HCT116 (cell line): Measurements from ENCODE around the gene GMPR2. TPM values are rescaled to one million over a fixed set of nuclear protein-coding genes. Genes with fewer than 3 reads are reported as not detected.

Experiments
- ATAC-seq: fragments of 200-7000 bp; cut with Tn5 transposase; 2 replicates; pipeline ENCODE4 v1.9.1; 2020; ENCODE audit warnings: mild to moderate bottlenecking, moderate library complexity
- BruUV-seq: library from RNA; stranded (reverse); fragments of 400-500 nt; replicated peaks from 2 replicates; lab custom pipeline; 2021; lab: Mats Ljungman, UMichigan
- CTCF ChIA-PET: fragments of 300-600 bp; sonication (Branson Sonifier 250); formaldehyde crosslinking; loops from one replicate; lab custom pipeline; 2021; ENCODE audit warnings: antibody characterized with exemption; lab: Charles Lee
- POLR2A ChIA-PET: fragments of 300-600, 350-600 bp; sonication (Branson Sonifier 250); formaldehyde crosslinking; loops from one replicate; lab custom pipeline; 2021; ENCODE audit warnings: antibody characterized with exemption; lab: Charles Lee
- RAD21 ChIA-PET, 2 experiments: fragments of 300-600 bp; sonication (Branson Sonifier 250); formaldehyde crosslinking; loops; one replicate each; lab custom pipeline; 2023; ENCODE audit warnings: low total read pairs in 2 of 2; ENCODE audit not compliant: uncharacterized antibody in 2 of 2, unreplicated experiment in 2 of 2, low non-redundant PET in 1 of 2; lab: Charles Lee
- DNase-seq: peaks from one replicate; pipeline ENCODE4 v3.0.0-alpha.2; 2010; ENCODE audit warnings: low read depth, low spot score
- H2AFZ ChIP-seq: fragments of 200-600 bp; shearing (Covaris generic), sonication (generic); 2 replicates; pipeline ENCODE4 v1.6.1; 2017; ENCODE audit warnings: low read depth, mixed run types, mixed read lengths, antibody characterized with exemption, low read length; ENCODE audit not compliant: poor library complexity, severe bottlenecking
- H3K27ac ChIP-seq: 2 replicates; pipeline ENCODE4 v1.5.1; 2012; ENCODE audit warnings: low read depth, low read length
- H3K27me3 ChIP-seq: fragments of 200-600 bp; sonication (generic); 2 replicates; pipeline ENCODE4 v1.6.1; 2016; ENCODE audit warnings: mixed run types, low read length, mixed read lengths; ENCODE audit not compliant: insufficient read depth
- H3K36me3 ChIP-seq, 2 experiments: fragments of 200-500 bp in 1 of 2; fragments of 200-600 bp in 1 of 2; sonication (Bioruptor generic) in 1 of 2; sonication (generic) in 1 of 2; 2 replicates each; pipeline versions ENCODE4 v1.5.1 to v1.6.1; 2014 to 2016; ENCODE audit warnings: low read length in 2 of 2, inconsistent platforms in 1 of 2, mixed read lengths in 1 of 2, mixed run types in 1 of 2; ENCODE audit not compliant: insufficient read depth in 2 of 2, control insufficient read depth in 1 of 2
- H3K4me1 ChIP-seq, 2 experiments: fragments of 200-600 bp in 1 of 2; sonication (generic) in 1 of 2; 2 replicates each; pipeline versions ENCODE4 v1.5.1 to v1.6.1; 2012 to 2017; ENCODE audit warnings: low read length in 2 of 2, inconsistent platforms in 1 of 2, mild to moderate bottlenecking in 1 of 2, mixed read lengths in 1 of 2, mixed run types in 1 of 2, moderate library complexity in 1 of 2; ENCODE audit not compliant: insufficient read depth in 2 of 2, control insufficient read depth in 1 of 2
- H3K4me2 ChIP-seq: fragments of 200-600 bp; sonication (generic); 2 replicates; pipeline ENCODE4 v1.6.1; 2017; ENCODE audit warnings: mixed run types, low read length, mixed read lengths
- H3K4me3 ChIP-seq, 2 experiments: fragments of 200-600 bp in 1 of 2; sonication (generic) in 1 of 2; replicated peaks in 1 of 2; 2 replicates each; pipeline ENCODE4 v1.5.1; 2011 to 2016; ENCODE audit warnings: low read length in 2 of 2, control low read depth in 1 of 2, low read depth in 1 of 2, mild to moderate bottlenecking in 1 of 2, mixed read lengths in 1 of 2, mixed run types in 1 of 2
- H3K79me2 ChIP-seq: fragments of 200-600 bp; sonication (generic); 2 replicates; pipeline ENCODE4 v1.6.1; 2017; ENCODE audit warnings: mild to moderate bottlenecking, mixed run types, low read length, moderate library complexity, mixed read lengths; ENCODE audit not compliant: insufficient read depth
- H3K9ac ChIP-seq: fragments of 200-600 bp; sonication (generic); 2 replicates; pipeline ENCODE4 v1.6.1; 2016; ENCODE audit warnings: low read length, mixed read lengths
- H3K9me2 ChIP-seq: fragments of 200-600 bp; sonication (generic), shearing (Covaris generic); 2 replicates; pipeline ENCODE4 v1.6.1; 2017; ENCODE audit warnings: mixed run types, mild to moderate bottlenecking, moderate library complexity; ENCODE audit not compliant: insufficient read depth
- H3K9me3 ChIP-seq, 2 experiments: fragments of 200-500 bp in 1 of 2; fragments of 200-600 bp in 1 of 2; sonication (Bioruptor generic) in 1 of 2; sonication (generic) in 1 of 2; 2 replicates each; pipeline ENCODE4 v1.6.1; 2014 to 2017; ENCODE audit warnings: low read length in 2 of 2, mixed read lengths in 2 of 2, inconsistent platforms in 1 of 2, low read depth in 1 of 2, mild to moderate bottlenecking in 1 of 2, mixed run types in 1 of 2, moderate library complexity in 1 of 2; ENCODE audit not compliant: control insufficient read depth in 1 of 2, insufficient read depth in 1 of 2
- H4K20me1 ChIP-seq: fragments of 200-600 bp; sonication (generic), shearing (Covaris generic); 2 replicates; pipeline ENCODE4 v1.6.1; 2017; ENCODE audit warnings: mixed run types, mild to moderate bottlenecking, moderate library complexity; ENCODE audit not compliant: insufficient read depth
- CBX3 ChIP-seq: IDR thresholded peaks from 2 replicates; pipeline ENCODE4 v1.6.1; 2012; ENCODE audit warnings: low read depth
- CEBPB ChIP-seq: IDR thresholded peaks from 2 replicates; pipeline ENCODE4 v1.6.1; 2012; ENCODE audit warnings: low read depth
- EZH2phosphoT487 ChIP-seq: fragments of 200-600 bp; IDR thresholded peaks from 2 replicates; pipeline ENCODE4 v1.6.1; 2018; ENCODE audit warnings: antibody characterized with exemption, borderline replicate concordance
- FOSL1 ChIP-seq: IDR thresholded peaks from 2 replicates; pipeline ENCODE4 v1.6.1; 2012; ENCODE audit warnings: low read depth
- POLR2A ChIP-seq: IDR thresholded peaks from 2 replicates; pipeline ENCODE4 v1.7.0; 2011; ENCODE audit warnings: borderline replicate concordance; ENCODE audit not compliant: insufficient read depth, insufficient read length; ENCODE audit errors: extremely low read depth
- REST ChIP-seq: IDR thresholded peaks from 2 replicates; pipeline ENCODE4 v1.6.1; 2012; ENCODE audit warnings: low read depth
- TCF7L2 ChIP-seq: IDR thresholded peaks from 2 replicates; pipeline ENCODE4 v1.7.0; 2011; ENCODE audit warnings: borderline replicate concordance, inconsistent platforms; ENCODE audit not compliant: insufficient read depth, insufficient read length; ENCODE audit errors: extremely low read depth
- YY1 ChIP-seq: IDR thresholded peaks from 2 replicates; pipeline ENCODE4 v1.6.1; 2011; ENCODE audit warnings: low read length, low read depth, moderate library complexity, mild to moderate bottlenecking; ENCODE audit not compliant: insufficient replicate concordance; ENCODE audit errors: extremely low read depth
- ZFX ChIP-seq: fragments of 450-650 bp; IDR thresholded peaks from 2 replicates; pipeline ENCODE4 v1.6.1; 2017
- intact Hi-C: fragments of 100-400 bp; cut with micrococcal nuclease; formaldehyde crosslinking; loops from 2 replicates; pipeline ENCODE4 v1.10.0; 2022
- total RNA-seq: library from RNA; stranded (reverse); gene quantifications from one replicate; pipeline ENCODE4 v1.2.1, GENCODE V29; 2021; ENCODE audit not compliant: unreplicated experiment

Gene GMPR2
- total RNA-seq, 1 experiment from 2014 or later = 66.9 TPM

GRCh38 chr14:24185741-24186140 is 47.0 kb upstream of the GMPR2 start:
- intact Hi-C loops = no loop called here
- POLR2A ChIA-PET = no interaction called here
- DNase-seq = no peak
- RAD21 ChIA-PET = no interaction called here
- no peak for ATAC-seq
- Histone ChIP-seq H3K27ac (no peak overlapping the region), H2AFZ (no peak overlapping the region), H3K9ac (no peak overlapping the region), H3K9me2 (no peaks in the 10 kb centered on the region), H3K27me3 (no peaks in the 10 kb centered on the region), H3K36me3 (peaks cover 31 to 48% of the 10 kb centered on the region in 2 experiments; a peak in 3 of 4 replicates), H3K4me3 (no peak overlapping the region), H3K4me1 (peaks cover 16 to 17% of the 10 kb centered on the region in 2 experiments), H3K79me2 (peaks cover 37% of the 10 kb centered on the region), H3K9me3 (no peaks in the 10 kb centered on the region), H4K20me1 (no peaks in the 10 kb centered on the region), H3K4me2 (no peak overlapping the region)
- TF ChIP-seq CBX3 (no peak), TCF7L2 (no peak), FOSL1 (no peak), REST (no peak), CEBPB (no peak), POLR2A (no peak), EZH2phosphoT487 (no peak), ZFX (no peak), YY1 (no peak)
- CTCF ChIA-PET = no interaction called here
- BruUV-seq = no TSS peak
